ENCODE data around the gene GHDC. TPM values are rescaled to one million over a fixed set of nuclear protein-coding genes. Genes with fewer than 3 reads are reported as not detected.
A peak's percentile ranks its signal among the peaks of the same experiment; 100 is the strongest.

The GHDC gene
- total RNA-seq, 2 donors from 2014 or later: 45.3 to 106 TPM

GRCh38 chr17:42185621-42185930 lies 8.7 kb downstream of the GHDC start:
- DNase-seq (ENCODE audit: low spot score): no peak
- intact Hi-C loops (cut with DNase I): no loop called here
- Histone ChIP-seq H3K4me1 (replicated peaks) (peaks cover 4% of the 10 kb centered on the region), H3K9me3 (no peaks in the 10 kb centered on the region), H3K27me3 (replicated peaks; ENCODE audit: insufficient read depth) (peaks cover 3% of the 10 kb centered on the region), H3K4me3 (no peak overlapping the region), H3K36me3 (no peaks in the 10 kb centered on the region), H3K27ac (no peak overlapping the region)
- WGBS: 61% methylated on average over 7 of the region's 7 CpGs
- TF ChIP-seq POLR2A (IDR thresholded peaks at IDR 0.05) (no peak), CTCF (IDR thresholded peaks at IDR 0.05) (no peak), POLR2AphosphoS5 (IDR thresholded peaks at IDR 0.05) (no peak)

DNA sequence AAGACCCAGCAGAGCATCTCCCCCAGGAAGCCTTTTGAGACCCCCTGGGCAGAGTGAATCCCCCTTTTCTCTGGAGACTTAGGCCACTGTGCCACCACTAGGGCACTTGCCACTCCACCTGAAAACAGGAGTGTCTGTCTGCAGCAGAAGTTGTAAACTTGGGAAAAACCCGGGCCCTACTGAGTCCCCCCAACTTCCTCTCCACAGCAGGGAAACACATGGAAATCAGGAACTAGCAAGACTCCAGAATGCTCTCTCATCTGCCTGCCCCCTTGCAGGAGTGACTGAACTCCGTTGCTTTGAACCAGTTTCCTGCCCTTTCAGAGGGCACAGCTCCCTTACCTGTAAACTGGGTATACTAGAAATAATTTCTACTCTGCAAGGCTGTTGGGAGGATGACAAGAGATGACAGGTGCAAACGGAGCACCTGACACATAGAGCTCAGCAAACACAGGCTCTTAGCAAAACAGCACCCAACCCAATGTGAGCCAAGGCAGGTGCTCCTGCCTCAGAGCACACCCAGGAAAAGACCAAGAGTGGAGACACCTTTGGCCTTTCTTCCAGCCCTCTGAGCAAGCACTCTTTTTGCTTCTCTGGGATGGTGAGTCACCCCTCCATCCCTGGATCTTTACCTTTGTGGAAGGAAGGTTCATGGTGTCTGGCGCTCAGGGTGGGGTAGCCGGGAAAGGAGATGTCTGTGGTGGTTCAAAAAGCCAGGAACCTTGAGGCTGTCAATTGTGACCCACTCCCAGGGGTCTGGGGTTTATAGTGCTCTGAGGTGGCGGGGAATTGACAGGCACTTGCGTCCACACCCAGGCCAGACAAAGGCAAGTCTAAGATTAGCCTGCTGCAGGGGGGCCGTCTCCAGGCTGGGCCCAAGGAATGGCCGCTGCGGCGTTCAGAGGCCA lies 9.3 kb downstream of the GHDC start, which contains the start of gene HCRT:
Gene HCRT (minus strand): TSS at position 740 of the 908 bp plus-strand sequence. CDS start 87 bp downstream, at position 653.
- no peak for DNase-seq (ENCODE audit: low spot score)
- TF ChIP-seq CTCF (IDR thresholded peaks at IDR 0.05): no peak
- no peak for TF ChIP-seq POLR2AphosphoS5 (IDR thresholded peaks at IDR 0.05)
- no peak for TF ChIP-seq POLR2A (IDR thresholded peaks at IDR 0.05)
- H3K27ac ChIP-seq: no peak within 1 kb of the TSS
- 73% methylated on average over 11 of the region's 11 CpGs for WGBS
- H3K36me3 ChIP-seq: no peaks in the 10 kb centered on the region
- H3K9me3 ChIP-seq: no peaks in the 10 kb centered on the region
- intact Hi-C loops (cut with DNase I): no loop called here
- H3K27me3 ChIP-seq (replicated peaks; ENCODE audit: insufficient read depth): peaks cover 4% of the 10 kb centered on the region
- peak within 1 kb of the TSS; percentile 29 to 37 for H3K4me3 ChIP-seq
- H3K4me1 ChIP-seq (replicated peaks): peaks cover 4% of the 10 kb centered on the region

DNA sequence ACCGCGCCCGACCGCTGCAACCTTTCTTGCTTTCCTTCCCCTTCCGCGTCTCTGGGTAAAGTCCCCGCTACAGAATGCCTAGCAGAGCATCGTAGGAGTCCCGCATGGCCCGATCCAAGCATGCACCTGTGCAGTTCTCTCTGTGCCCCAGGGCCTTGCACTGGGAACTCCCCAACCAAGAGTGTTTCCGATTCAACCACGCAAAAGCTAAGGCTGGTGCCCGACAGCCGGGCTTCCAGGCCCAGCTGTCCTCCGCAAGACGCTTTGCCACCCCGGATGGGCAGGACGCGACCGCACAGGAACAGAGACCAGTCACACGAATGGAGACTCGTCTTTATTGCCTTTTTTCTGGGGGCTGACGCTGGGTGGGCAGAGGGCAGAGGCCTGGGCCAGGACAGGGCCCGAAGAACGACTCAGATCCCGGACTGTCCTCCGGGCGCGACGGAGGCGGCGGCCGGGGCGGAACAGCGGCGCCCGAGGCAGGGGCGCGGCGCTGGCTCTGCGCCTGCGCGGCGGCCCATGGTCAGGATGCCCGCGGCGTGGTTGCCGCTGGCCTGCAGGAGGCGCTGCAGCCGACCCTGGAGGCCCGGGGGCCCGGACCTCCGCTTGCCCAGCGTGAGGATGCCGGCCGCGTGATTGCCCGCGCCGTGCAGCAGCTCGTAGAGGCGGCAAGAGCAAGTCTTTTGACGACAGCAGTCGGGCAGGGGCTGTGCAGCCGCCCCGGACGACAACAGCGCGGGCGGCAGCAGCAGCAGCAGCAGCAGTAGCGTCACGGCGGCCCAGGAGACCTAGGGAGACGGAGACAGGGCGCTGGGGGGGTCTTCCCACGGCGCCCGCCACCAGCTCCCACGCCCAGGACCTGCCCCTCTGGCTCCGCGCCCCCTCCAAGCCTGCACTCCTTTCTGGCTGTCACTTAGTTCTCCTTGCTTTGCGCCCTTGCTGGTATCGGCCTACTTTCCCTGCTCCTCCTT lies 10.3 kb downstream of the GHDC start:
- Histone ChIP-seq H3K4me3 (peak overlapping the region; percentile 29 to 37), H3K36me3 (no peaks in the 10 kb centered on the region), H3K27me3 (replicated peaks; ENCODE audit: insufficient read depth) (peaks cover 4% of the 10 kb centered on the region), H3K9me3 (no peaks in the 10 kb centered on the region), H3K27ac (peak overlapping the region in 1 of 2 donors; percentile 26), H3K4me1 (replicated peaks) (peaks cover 4% of the 10 kb centered on the region)
- 6% methylated on average over 60 of the region's 83 CpGs for WGBS
- peak; percentile 24 for DNase-seq (ENCODE audit: low spot score)
- peak; percentile 54 to 87 (median 78) for TF ChIP-seq CTCF (IDR thresholded peaks at IDR 0.05)
- no peak for TF ChIP-seq POLR2A (IDR thresholded peaks at IDR 0.05)
- TF ChIP-seq POLR2AphosphoS5 (IDR thresholded peaks at IDR 0.05): no peak
- intact Hi-C loops (cut with DNase I): no loop called here

GRCh38 chr17:42182927-42183734 lies 11.2 kb downstream of the GHDC start:
- intact Hi-C loops (cut with DNase I): no loop called here
- H3K36me3 ChIP-seq: no peaks in the 10 kb centered on the region
- WGBS: 75% methylated on average over 9 of the region's 9 CpGs
- no peaks in the 10 kb centered on the region for H3K9me3 ChIP-seq
- TF ChIP-seq POLR2AphosphoS5 (IDR thresholded peaks at IDR 0.05): no peak
- H3K27me3 ChIP-seq (replicated peaks; ENCODE audit: insufficient read depth): peaks cover 4% of the 10 kb centered on the region
- H3K27ac ChIP-seq: no peak overlapping the region
- peak overlapping the region in 1 of 2 donors; percentile 37 for H3K4me3 ChIP-seq
- H3K4me1 ChIP-seq (replicated peaks): peaks cover 4% of the 10 kb centered on the region
- no peak for DNase-seq (ENCODE audit: low spot score)
